GM21360 (cell line): Measurements from ENCODE around the gene XRCC3.

Experiments
- ATAC-seq: cut with Tn5 transposase; IDR thresholded peaks from one replicate; pipeline ENCODE4 v1.9.1; 2021; ENCODE audit warnings: mild to moderate bottlenecking, moderate library complexity; ENCODE audit not compliant: unreplicated experiment

Gene XRCC3

DNA sequence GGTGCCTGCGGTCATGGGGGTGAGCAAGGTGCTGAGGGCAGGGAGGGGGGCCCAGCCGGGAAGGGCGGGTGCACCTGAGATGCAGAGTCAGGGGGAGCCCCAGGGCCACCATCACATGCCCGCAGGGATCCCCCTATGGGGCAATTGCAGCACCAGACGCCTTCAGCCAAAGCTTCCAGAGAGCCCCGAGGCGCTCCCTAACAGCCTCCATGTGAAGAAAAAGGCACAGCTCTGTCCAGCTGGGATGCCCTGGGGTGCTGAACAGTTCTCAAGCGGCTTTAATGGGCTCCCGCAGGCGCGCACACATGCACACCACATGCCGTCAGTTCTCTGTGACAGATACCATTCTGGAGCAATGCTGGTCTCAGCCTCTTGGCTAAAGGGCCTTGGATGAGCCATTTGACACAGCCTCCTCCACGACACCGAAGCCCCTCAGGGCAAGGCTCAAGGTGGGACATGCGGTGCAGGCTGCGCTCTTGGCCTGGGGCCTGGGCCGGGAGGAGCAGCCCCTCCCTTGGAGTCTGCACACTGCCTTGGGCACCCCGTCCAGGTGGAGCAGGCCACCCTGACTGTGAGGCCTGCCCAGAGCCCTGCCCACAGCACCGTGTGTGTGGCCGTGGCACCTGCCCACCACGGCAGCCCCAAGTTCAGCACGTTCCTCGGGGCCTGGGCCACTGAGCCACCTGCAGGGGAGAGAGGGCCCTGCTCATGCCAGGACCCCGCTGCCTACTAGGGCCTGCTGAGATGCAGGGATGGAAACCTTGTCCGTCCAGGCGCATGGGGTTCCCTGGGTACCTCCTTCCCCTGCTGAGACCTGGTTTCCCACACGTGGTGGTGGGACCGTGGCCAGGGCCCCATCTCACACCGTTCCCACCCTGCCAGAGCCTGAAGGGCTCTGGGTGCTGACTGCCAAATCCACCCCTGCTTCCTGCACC lies 7.7 kb downstream of the XRCC3 start:
- no peak for ATAC-seq

- ATAC-seq, result no peak
These were observed 8.5 kb downstream of the XRCC3 start for GRCh38 chr14:103706551-103707328.

- no peak for ATAC-seq
These were observed 9.6 kb downstream of the XRCC3 start for GRCh38 chr14:103705504-103706284.

DNA sequence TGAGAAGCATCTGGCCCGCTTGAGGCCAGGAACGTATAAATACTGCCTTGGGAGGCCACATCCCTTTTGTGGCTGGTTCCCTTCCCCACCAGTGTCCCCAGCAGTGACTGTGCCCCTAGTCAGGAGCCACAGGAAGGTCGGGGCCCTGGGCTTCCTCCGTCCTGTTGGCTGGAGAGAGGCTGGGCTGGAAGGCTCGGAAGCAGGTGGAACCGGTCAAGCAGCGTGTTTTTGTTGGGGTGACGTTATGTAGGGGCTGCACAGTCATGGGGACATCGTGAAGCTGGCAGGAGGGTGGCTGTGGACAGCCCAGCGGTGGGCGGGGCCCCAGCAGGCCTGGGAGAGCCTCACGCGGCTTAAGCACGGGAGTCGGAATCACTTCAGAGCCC lies 10.1 kb downstream of the XRCC3 start:
- ATAC-seq, result no peak

DNA sequence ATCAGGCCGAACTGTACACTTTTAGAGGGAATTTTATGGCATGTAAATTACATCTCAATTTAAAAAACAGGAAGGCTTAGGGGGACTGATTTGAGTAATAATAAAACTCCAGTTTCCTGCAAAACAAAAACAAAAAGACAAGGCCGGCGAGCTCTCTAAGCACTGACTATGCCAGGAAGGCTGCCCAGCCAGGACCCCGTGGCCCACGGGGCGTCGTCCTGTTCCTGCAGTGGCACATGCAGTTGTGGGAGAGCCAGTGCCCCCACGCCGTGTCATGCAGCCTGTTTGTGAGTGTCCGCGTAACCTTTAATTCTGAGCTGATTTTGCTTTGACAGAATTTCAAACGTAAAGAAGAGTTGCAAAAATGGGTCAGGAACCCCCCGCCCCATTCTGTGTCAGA lies 10.5 kb downstream of the XRCC3 start:
- no peak for ATAC-seq

GRCh38 chr14:103703433-103704385 lies 11.5 kb downstream of the XRCC3 start:
- no peak for ATAC-seq

DNA sequence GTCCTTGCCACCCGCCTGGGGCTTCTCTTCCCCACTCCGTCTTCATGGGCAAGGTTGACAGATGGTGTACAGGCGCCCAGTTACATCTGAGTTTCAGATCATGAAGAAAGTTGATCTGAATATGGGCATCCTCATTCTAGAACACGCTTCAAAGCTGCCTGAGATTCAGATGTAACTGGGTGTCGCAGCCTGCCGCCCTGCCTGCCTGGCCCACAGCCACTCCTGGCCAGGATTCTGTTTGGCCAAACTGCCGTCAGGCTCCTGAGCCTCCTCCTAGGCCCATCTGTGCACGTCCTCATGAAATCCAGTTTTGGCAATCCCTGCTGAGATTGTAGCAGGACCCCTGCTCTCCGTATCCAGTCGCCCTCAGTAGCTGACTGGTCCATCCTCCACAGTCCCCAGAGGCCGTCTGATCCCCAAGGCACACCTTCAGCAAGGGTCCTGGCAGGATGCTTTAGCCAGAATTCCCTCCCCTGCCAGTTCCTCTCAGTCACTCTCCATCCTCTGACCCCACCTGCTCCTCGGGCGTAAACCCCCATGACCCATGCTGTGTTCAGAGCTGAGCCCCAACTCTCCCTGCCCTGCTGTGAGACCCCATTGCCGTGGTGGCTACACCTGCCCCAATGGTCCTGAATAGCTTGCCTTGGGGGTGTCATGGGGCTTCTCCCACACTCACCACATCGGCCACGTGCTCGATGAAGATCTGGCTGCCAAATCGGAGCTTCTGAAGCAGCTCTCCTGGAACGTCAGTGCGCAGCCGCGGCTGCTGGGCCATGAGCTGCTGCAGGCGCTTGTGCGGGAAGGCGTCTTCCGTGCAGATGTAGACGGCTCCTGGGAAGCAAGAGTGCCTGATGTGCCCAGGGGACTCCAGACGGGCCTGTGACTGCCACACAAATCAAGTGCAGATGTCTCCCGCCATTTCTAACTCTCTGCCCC lies 12.5 kb downstream of the XRCC3 start:
- ATAC-seq, result no peak

- no peak for ATAC-seq
These were observed 13.2 kb downstream of the XRCC3 start for GRCh38 chr14:103702095-103702494.

DNA sequence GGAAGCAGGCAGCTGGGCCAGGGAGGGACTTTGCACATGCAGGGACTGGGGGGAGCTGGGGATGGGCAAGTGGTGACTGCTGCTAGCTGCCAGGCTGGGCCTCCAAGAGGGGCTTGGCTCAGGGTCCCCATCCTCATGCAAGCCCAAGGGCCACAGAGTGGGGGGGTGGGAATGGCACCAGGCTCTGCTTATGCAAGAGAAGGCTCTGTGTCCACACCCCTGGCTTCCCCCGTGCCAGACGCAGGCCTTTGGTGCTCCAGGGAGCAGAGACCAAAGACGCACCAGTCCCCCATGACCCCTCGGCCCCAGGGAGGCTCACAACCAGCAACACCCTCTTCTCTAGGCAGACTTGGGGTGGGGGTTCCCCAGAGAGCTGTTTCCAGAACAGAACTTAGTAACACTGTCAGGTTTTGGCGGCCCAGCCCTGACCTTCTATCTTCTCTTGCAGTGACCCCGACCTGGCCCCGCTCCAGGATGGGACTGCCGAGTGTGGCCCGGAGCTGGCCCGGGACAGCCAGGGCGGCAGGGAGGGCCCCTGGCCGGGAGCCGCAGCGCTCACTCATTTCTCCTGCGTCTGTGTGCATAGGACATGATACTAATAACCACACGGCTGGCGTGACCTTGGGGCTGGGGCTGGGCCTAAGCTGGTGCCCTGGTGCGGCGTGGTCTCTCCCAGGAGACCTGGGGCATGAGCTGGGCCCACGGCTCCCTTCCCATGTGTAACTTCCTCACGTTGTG lies 14.3 kb downstream of the XRCC3 start:
- no peak for ATAC-seq

- ATAC-seq, result no peak
These were observed 15.1 kb downstream of the XRCC3 start for GRCh38 chr14:103699901-103700752.

DNA sequence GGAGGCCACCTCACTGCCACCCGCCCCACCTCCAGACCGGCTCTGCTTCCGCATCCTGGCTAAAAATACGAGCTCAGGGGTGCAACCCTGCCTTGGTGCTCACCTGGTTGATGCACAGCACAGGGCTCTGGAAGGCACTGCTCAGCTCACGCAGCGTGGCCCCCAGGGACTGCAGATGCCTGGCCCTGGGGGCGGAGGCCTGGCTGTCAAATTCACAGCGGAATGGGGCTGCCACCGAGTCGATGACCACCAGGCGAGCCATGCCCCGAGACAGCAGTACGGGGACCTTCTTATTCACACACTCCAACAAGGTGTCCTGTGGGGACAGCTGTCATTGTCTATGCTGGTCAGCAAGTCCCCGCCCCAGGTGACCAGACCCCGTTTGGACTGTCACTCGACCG lies 16.0 kb downstream of the XRCC3 start:
- ATAC-seq, result no peak

DNA sequence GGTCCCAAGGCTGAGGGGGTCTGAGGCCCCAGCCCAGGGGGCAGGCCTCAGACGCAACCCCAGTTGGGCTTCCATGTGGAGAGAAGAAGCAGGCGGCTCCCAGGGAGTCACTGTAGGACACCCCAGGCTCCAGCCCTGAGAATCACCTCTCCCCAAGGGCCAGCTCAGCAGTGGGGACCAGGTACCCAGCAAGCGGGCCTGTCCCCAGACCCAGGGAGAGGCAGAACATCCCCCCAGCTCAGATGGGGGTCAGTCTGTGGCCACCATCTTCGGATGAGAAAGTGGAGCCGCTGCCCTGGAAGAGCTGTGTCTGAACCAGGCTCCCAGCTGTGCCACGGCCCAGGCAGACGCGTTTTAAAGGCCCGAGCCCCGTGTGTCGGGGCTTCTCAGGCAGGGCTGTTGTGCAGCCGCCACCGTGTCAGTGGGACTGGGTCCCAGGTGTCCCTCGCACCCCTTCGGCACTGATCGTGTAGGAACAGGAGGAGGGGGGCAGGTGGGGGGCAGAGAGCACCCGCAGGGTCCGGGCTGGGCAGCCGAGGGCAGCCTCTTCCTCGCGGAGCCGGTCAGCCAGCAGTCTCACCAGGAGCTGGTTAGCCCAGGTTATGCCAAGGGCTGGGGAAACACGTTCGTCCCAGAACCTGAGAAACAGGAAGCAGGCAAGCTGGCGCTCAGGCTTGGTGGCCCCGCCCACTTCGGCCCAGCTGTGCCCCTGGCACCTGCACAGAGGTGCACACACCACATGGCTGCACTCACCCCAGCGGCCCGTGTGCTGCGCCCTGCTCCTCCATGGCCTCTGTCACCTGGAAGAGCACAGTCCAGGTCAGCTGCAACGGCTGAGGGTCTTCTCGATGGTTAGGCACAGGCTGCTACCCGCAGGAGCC lies 16.6 kb downstream of the XRCC3 start:
- ATAC-seq, result no peak

GRCh38 chr14:103697603-103698379 lies 17.5 kb downstream of the XRCC3 start:
- ATAC-seq, result no peak

- no peak for ATAC-seq
These were observed 18.0 kb downstream of the XRCC3 start for GRCh38 chr14:103697206-103697602.

DNA sequence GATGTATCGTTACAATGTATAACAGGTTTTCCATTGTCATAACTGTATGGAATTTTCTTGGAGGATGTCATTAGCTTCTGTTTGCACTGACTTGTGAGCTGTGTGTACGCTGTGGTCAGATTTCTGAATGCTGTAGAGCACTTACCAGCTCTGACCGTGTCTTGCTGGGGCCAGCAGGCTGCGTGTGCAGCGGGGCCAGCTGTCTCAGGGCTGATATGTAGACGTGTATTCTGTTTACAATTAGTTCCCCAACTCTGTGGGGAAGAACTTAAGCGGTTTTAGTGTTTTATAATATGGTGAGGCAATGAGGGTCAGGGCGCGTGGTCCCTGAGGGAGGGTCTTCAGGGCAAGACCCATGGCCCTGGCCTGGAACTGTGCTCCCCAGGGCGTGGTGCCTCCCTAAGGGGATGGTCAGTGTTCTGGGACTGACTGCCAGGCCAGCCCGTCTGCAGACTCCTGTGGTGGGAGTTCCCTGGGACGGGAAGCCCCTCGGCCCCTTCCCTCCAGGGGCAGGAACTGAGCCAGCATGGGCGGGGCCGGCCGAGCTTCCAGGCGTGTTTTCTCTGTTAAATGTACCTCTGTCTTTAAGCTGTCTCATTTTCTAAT lies 18.7 kb downstream of the XRCC3 start:
- no peak for ATAC-seq
